HG02981 (cell line): ENCODE data around the gene MAP2K5.

ENCODE experiments used
- ATAC-seq: cut with Tn5 transposase; IDR thresholded peaks from one replicate; pipeline ENCODE4 v1.9.1; 2021; ENCODE audit warnings: mild to moderate bottlenecking, moderate library complexity; ENCODE audit not compliant: unreplicated experiment

The MAP2K5 gene

GRCh38 chr15:67556976-67557570 lies 14.6 kb downstream of the MAP2K5 start:
- no peak for ATAC-seq

- no peak for ATAC-seq
Observed at GRCh38 chr15:67558502-67558901, 16.0 kb downstream of the MAP2K5 start.

DNA sequence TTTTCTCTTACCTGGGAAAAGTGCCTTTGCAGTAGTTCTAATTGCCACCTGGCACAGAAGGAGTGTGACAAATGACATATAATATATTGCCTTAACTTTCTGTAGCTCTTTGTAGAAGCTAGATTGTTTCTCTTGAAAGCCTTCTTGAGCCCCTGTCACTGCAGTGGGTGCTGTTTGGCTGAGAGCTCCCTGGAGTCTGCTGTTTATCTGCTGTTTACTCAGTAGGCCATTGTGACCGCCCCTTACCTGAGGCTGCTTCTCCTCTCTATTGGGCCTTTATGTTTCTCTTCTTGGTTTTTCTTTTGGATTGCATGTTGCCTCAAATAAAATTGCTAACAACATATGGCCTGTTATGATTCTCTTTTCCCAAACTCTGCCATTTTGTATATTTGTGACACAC lies 16.7 kb downstream of the MAP2K5 start:
- no peak for ATAC-seq

- no peak for ATAC-seq
Observed at GRCh38 chr15:67559576-67559975, 17.1 kb downstream of the MAP2K5 start.

GRCh38 chr15:67560320-67560719 lies 17.8 kb downstream of the MAP2K5 start:
- ATAC-seq, result no peak

GRCh38 chr15:67563092-67563491 lies 20.6 kb downstream of the MAP2K5 start:
- ATAC-seq, result no peak

- ATAC-seq, result peak; percentile 91
Observed at GRCh38 chr15:67564021-67564967, 21.8 kb downstream of the MAP2K5 start.

DNA sequence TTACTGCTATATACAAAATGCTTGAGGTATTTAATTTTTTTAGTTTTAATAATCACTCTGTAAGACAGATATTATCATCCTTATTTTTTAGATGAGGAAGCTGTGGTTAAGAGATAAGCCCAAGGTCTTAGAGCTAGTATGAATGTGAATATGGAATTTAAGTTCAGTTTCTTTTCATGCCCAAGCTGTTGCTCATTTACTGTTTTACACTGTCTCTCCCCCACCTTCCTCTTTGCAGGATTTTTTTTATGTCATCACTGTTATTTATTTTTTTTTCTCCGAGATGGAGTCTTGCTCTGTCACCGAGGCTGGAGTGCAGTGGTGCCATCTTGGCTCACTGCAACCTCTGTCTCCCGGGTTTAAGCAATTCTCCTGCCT lies 22.5 kb downstream of the MAP2K5 start:
- ATAC-seq, result peak; percentile 36

DNA sequence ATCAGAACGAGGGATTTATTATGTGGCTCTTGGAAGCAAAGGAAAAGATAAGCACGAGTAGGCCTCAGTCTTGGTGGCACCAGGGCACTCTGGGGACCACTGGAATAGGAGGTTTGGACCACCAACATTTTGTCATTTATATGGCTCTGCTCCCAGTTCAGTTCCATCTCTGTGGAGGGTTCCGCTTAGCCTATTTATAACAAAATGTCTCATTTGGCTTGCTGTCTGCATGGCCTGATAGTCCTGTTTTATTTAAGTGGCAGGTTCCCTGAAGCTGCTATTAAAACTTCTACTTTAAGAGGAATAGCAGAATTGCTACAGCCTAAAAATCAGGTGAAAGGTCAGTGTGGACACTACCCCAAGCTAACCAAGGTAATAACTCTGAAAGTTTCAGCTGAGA lies 27.2 kb downstream of the MAP2K5 start:
- no peak for ATAC-seq

- ATAC-seq, result no peak
Observed at GRCh38 chr15:67570875-67571647, 28.6 kb downstream of the MAP2K5 start.

DNA sequence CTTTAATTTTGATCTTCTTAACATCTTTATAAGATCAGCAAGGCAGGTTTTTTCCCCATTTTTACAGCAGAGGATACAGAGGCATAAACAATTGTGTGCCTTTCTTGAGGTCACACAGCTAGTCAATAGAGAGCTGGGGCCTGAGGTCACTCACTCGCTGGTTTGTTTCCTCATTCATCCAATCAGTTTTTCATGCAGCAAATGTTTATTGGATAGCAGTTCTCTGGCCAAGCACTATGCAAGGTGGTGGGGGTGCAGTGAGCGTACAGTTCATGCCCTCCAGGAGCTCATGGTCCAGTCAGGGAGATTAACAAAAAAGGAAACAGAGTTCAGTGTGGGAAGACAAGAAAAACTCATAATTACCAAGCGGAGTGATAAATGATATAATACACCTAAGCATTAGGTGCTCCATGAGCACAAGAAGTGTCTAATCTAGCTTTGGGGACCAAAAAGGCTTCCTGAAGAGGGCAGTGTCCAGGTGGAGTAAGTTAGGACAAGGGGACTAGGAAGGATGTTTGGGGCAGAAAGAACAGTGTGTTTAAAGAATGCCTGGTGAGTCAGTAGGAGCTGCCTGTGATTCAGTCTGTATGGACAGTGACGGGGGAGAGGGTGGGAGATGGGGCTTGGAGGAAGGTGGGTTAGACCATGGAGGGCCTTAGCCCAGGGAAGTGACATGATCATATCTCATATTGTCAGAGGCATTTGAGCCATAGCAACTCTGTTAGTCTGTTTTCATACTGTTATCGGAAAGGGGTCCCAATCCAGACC lies 29.3 kb downstream of the MAP2K5 start:
- ATAC-seq, result no peak

GRCh38 chr15:67573194-67573593 lies 30.7 kb downstream of the MAP2K5 start:
- ATAC-seq, result no peak

DNA sequence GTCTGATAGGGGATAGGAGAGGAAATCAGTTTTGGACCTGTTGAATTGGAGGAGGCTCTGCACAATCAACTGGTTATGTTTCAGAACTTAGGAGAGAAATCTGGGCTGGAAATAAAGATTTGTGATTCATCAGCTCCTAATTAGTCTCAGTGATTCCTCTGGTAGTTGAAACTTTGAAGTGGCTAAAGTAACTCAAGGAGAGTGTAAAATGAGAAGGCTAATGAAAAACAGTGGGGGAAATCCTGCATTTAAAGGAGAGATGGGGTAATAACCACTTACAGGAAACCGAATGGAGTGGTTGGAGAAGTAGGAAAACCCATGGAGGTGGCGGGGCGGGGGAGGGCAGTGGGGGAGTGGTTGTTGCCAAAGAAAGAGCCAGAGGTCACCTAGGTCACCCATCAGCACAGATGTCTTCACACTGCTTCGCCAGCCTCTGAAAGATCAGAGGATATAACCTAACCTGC lies 32.6 kb downstream of the MAP2K5 start:
- no peak for ATAC-seq

DNA sequence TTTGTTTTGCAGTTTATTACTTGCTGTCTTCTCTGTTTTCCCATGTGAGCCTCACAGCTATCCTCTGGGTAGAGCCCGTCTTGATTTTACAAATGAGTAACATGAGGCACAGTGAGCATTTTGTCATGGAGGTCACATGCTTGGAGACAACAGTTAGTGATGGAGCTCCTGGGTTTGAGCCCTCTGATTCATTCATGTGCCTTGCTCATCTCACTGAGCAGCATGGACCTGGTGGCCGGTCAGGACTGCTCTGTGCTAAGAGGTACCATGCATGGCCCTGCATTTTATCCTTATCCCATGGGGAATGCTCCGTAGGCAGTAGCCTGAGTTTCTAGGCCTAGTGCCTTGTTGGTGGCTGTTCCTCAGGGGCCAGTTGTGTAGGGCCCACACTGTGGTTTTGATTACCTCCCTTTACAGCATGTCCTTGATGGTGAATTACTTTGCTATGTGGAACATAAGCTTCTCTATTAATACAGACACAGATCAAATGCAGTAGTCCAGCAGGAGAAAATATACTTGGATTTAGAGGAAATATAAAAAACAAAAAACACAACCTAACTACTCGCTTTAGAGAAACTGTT lies 35.6 kb downstream of the MAP2K5 start:
- ATAC-seq, result no peak

DNA sequence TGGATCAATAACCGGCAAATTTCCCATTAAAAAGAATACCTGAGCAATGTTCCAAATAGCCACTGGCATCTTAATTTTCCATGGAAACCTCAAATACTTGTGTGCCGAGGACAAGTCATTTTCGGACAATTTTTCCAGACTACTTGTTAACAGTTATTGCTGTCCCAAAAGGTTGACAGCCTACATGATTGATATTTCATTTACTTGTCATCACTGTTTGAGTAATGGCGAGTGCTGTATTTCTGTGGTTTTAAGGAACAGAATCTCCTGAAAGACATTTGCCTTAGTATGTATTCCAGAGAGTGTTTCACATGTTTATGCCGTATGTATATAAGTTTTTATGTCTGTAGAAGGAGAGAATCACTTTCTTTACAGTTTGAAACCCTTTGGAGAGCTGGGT lies 36.7 kb downstream of the MAP2K5 start:
- ATAC-seq, result no peak

GRCh38 chr15:67579967-67580366 lies 37.5 kb downstream of the MAP2K5 start:
- ATAC-seq, result no peak

GRCh38 chr15:67584157-67584556 lies 41.7 kb downstream of the MAP2K5 start:
- no peak for ATAC-seq

DNA sequence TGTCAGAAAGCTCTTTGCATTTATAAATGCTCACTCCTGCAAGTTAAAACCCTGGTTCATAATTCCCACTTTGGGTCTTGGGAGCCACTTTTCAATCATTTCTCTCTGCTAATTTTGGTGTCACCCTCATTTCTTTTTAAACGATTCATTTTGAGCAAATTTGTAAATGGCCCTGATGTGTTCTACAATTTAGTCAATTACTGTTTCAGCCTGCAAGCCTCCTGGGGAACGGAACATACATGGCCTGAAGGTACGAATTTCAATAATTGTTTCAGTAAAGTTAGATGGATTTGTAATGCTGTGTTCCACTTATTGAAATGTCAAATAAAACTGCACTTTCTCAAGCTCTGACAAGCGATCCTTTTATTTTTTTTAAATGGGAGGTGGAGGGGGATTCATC lies 43.2 kb downstream of the MAP2K5 start:
- ATAC-seq, result no peak

- ATAC-seq, result no peak
Observed at GRCh38 chr15:67587331-67587730, 44.8 kb downstream of the MAP2K5 start.

- ATAC-seq, result no peak
Observed at GRCh38 chr15:67587754-67588153, 45.3 kb downstream of the MAP2K5 start.
